ENCODE measurements around the gene ZNG1E. TPM values are rescaled to one million over a fixed set of nuclear protein-coding genes. Genes with fewer than 3 reads are reported as not detected.
"Not testable (repeated sequence)": the region's sequence is repeated elsewhere in the genome, so short reads cannot be mapped to it uniquely, and the experiment has no call there.

The ZNG1E gene
- total RNA-seq (45.8 TPM), polyA plus RNA-seq (ENCODE audit: insufficient read depth, low read depth, low replicate concordance) (52.7 TPM)
- long read RNA-seq, donor 1, transcript CBWD5-202 (3 exons, 1,347 nt), result major isoform, 7 of 12 reads
- long read RNA-seq, donor 1, partial matches to known transcripts, result 0 of 12 reads
- long read RNA-seq, donor 1, other reads (novel, unspliced or antisense), result 0 of 12 reads
- long read RNA-seq, donor 2, transcript CBWD5-202 (3 exons, 1,347 nt), result major isoform, 6 of 15 reads
- long read RNA-seq, donor 2, partial matches to known transcripts, result 0 of 15 reads
- long read RNA-seq, donor 2, other reads (novel, unspliced or antisense), result 0 of 15 reads
- long read RNA-seq, donor 3, transcript CBWD5-202 (3 exons, 1,347 nt), result major isoform, 8 of 17 reads
- long read RNA-seq, donor 3, partial matches to known transcripts, result 0 of 17 reads
- long read RNA-seq, donor 3, other reads (novel, unspliced or antisense), result 0 of 17 reads
- long read RNA-seq, donor 4, transcript CBWD5-207 (15 exons, 1,791 nt), result minor isoform, 5 of 15 reads
- long read RNA-seq, donor 4, transcript CBWD5-202 (3 exons, 1,347 nt), result major isoform, 6 of 15 reads
- long read RNA-seq, donor 4, partial matches to known transcripts, result 0 of 15 reads
- long read RNA-seq, donor 4, other reads (novel, unspliced or antisense), result 0 of 15 reads
- long read RNA-seq, donor 5, partial matches to known transcripts, result 0 of 1 reads
- long read RNA-seq, donor 5, other reads (novel, unspliced or antisense), result 0 of 1 reads
- long read RNA-seq, donor 6, transcript CBWD5-207 (15 exons, 1,791 nt), result minor isoform, 5 of 41 reads
- long read RNA-seq, donor 6, transcript CBWD5-202 (3 exons, 1,347 nt), result major isoform, 17 of 41 reads
- long read RNA-seq, donor 6, partial matches to known transcripts, result 11 of 41 reads
- long read RNA-seq, donor 6, other reads (novel, unspliced or antisense), result 0 of 41 reads
- long read RNA-seq, donor 7, transcript CBWD5-202 (3 exons, 1,347 nt), result major isoform, 5 of 22 reads
- long read RNA-seq, donor 7, partial matches to known transcripts, result 2 of 22 reads
- long read RNA-seq, donor 7, other reads (novel, unspliced or antisense), result 8 of 22 reads
- long read RNA-seq, donor 8, transcript CBWD5-202 (3 exons, 1,347 nt), result major isoform, 10 of 17 reads
- long read RNA-seq, donor 8, partial matches to known transcripts, result 0 of 17 reads
- long read RNA-seq, donor 8, other reads (novel, unspliced or antisense), result 0 of 17 reads
- long read RNA-seq, donor 9, partial matches to known transcripts, result 0 of 5 reads
- long read RNA-seq, donor 9, other reads (novel, unspliced or antisense), result 0 of 5 reads
- long read RNA-seq, donor 10, transcript CBWD5-202 (3 exons, 1,347 nt), result major isoform, 10 of 29 reads
- long read RNA-seq, donor 10, transcript CBWD5-207 (15 exons, 1,791 nt), result minor isoform, 6 of 29 reads
- long read RNA-seq, donor 10, partial matches to known transcripts, result 6 of 29 reads
- long read RNA-seq, donor 10, other reads (novel, unspliced or antisense), result 0 of 29 reads

DNA sequence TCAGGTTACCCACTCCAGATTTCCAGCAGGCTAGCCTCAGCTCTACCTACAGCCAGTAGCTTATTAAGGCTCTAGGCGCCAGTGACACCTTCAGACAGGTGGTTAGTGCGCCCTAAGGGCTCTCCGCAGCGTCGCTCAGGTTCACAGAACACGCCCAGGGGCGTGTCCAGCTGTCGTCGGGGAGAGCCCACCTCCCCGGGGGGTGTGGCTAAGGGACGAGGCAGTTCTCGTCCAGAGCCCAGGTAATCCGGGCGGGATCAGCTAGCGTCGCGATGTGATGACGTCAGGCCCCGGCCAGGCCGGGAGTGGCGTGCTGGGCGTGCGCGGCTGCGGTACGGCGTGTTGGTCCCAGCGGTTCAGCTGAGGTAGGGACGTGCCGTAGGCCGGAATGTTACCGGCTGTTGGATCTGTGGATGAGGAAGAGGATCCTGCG, at the start of gene ZNG1E:
ZNG1E (plus strand) TSS at position 340 of the 433 bp plus-strand sequence; CDS start at position 389, 49 bp downstream.
- DNase-seq, result peak; percentile 38 to 86 (median 59)
- Histone ChIP-seq H3K9ac (ENCODE audit: low read length in 3 of 3) (peak within 1 kb of the TSS in 1 of 3 donors; percentile 50), H3K27ac (ENCODE audit: low read depth in 2 of 2, low read length in 2 of 2) (peak within 1 kb of the TSS in 1 of 2 donors; percentile 47), H3K4me3 (ENCODE audit: low read length in 3 of 3) (peak within 1 kb of the TSS; percentile 55 to 71 (median 68))
- H3K27me3 ChIP-seq (ENCODE audit: control insufficient read depth, insufficient read depth, low read length); intact Hi-C loops (cut with DNase I); FAIRE-seq; H3K36me3 ChIP-seq (ENCODE audit: control insufficient read depth in 2 of 3, insufficient read depth in 3 of 3, low read length in 3 of 3); H3K9me3 ChIP-seq (ENCODE audit: control insufficient read depth in 2 of 3, insufficient read depth in 1 of 3, low read length in 3 of 3); H3K4me1 ChIP-seq (ENCODE audit: control insufficient read depth in 2 of 3, insufficient read depth in 2 of 3, low read depth in 1 of 3, low read length in 3 of 3): not testable (repeated sequence)

- H3K4me1 ChIP-seq (ENCODE audit: control insufficient read depth in 2 of 3, insufficient read depth in 2 of 3, low read depth in 1 of 3, low read length in 3 of 3); H3K9ac ChIP-seq (ENCODE audit: low read length in 3 of 3); H3K27ac ChIP-seq (ENCODE audit: low read depth in 2 of 2, low read length in 2 of 2); intact Hi-C loops (cut with DNase I); H3K36me3 ChIP-seq (ENCODE audit: control insufficient read depth in 2 of 3, insufficient read depth in 3 of 3, low read length in 3 of 3); H3K27me3 ChIP-seq (ENCODE audit: control insufficient read depth, insufficient read depth, low read length); H3K4me3 ChIP-seq (ENCODE audit: low read length in 3 of 3); DNase-seq; H3K9me3 ChIP-seq (ENCODE audit: control insufficient read depth in 2 of 3, insufficient read depth in 1 of 3, low read length in 3 of 3); FAIRE-seq: not testable (repeated sequence)
Measured at GRCh38 chr9:65673579-65673978, 2.1 kb upstream of the ZNG1E start.

GRCh38 chr9:65675018-65675417, 710 bp upstream of the ZNG1E start:
- H3K9ac ChIP-seq (ENCODE audit: low read length in 3 of 3); H3K27ac ChIP-seq (ENCODE audit: low read depth in 2 of 2, low read length in 2 of 2); intact Hi-C loops (cut with DNase I); H3K4me3 ChIP-seq (ENCODE audit: low read length in 3 of 3); H3K27me3 ChIP-seq (ENCODE audit: control insufficient read depth, insufficient read depth, low read length); H3K4me1 ChIP-seq (ENCODE audit: control insufficient read depth in 2 of 3, insufficient read depth in 2 of 3, low read depth in 1 of 3, low read length in 3 of 3); H3K9me3 ChIP-seq (ENCODE audit: control insufficient read depth in 2 of 3, insufficient read depth in 1 of 3, low read length in 3 of 3); FAIRE-seq; H3K36me3 ChIP-seq (ENCODE audit: control insufficient read depth in 2 of 3, insufficient read depth in 3 of 3, low read length in 3 of 3): not testable (repeated sequence)
- DNase-seq, result peak in 3 of 5 donors; percentile 0 to 54 (median 11)

GRCh38 chr9:65676389-65676788, 661 bp downstream of the ZNG1E start:
- H3K9me3 ChIP-seq (ENCODE audit: control insufficient read depth in 2 of 3, insufficient read depth in 1 of 3, low read length in 3 of 3); H3K4me1 ChIP-seq (ENCODE audit: control insufficient read depth in 2 of 3, insufficient read depth in 2 of 3, low read depth in 1 of 3, low read length in 3 of 3); H3K27me3 ChIP-seq (ENCODE audit: control insufficient read depth, insufficient read depth, low read length); intact Hi-C loops (cut with DNase I); DNase-seq; FAIRE-seq; H3K36me3 ChIP-seq (ENCODE audit: control insufficient read depth in 2 of 3, insufficient read depth in 3 of 3, low read length in 3 of 3); H3K27ac ChIP-seq (ENCODE audit: low read depth in 2 of 2, low read length in 2 of 2); H3K9ac ChIP-seq (ENCODE audit: low read length in 3 of 3): not testable (repeated sequence)
- peak overlapping the region in 2 of 3 donors; percentile 36 to 38 for H3K4me3 ChIP-seq (ENCODE audit: low read length in 3 of 3)

DNA sequence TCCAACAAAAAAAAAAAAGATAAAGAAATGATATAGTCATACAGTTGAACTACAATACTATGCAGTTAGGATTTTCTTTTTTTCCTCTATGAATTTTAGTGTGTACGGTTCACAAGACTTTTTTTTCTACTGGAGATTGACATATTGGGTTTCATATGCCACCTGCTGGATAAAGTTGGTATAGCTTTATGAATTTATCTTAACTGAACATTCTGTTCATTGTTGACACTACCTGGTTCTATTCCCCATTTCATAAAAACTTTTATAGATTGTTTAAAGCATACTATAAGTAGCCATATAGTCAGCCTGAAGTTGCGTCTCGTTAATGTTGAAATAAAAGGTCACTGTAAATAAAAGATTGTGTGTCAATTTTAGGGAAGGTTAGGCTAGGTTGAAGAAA, 2.8 kb downstream of the ZNG1E start:
- H3K36me3 ChIP-seq (ENCODE audit: control insufficient read depth in 2 of 3, insufficient read depth in 3 of 3, low read length in 3 of 3); H3K9me3 ChIP-seq (ENCODE audit: control insufficient read depth in 2 of 3, insufficient read depth in 1 of 3, low read length in 3 of 3); FAIRE-seq; H3K4me3 ChIP-seq (ENCODE audit: low read length in 3 of 3); H3K9ac ChIP-seq (ENCODE audit: low read length in 3 of 3); H3K27ac ChIP-seq (ENCODE audit: low read depth in 2 of 2, low read length in 2 of 2); intact Hi-C loops (cut with DNase I); DNase-seq; H3K4me1 ChIP-seq (ENCODE audit: control insufficient read depth in 2 of 3, insufficient read depth in 2 of 3, low read depth in 1 of 3, low read length in 3 of 3); H3K27me3 ChIP-seq (ENCODE audit: control insufficient read depth, insufficient read depth, low read length): not testable (repeated sequence)

DNA sequence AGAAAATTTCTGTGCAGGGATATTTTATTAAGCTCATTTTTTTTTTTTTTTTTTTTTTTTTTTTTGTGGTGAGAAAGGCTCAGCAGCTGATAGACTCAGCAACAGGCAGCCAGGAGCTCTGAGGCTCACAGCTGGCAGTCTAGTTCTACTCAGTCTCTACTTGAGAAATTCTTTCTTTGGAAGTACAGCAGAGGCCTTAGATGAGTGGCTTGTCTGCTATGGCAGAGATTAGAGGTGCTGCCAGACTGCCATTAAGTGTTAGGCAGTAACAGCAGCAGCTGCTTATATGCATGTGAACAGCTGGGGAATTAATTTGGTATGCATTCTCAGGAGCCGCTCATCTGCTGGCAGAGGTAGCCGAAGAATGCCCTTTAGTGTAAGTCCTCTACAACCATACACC, 27.8 kb downstream of the ZNG1E start:
- H3K4me3 ChIP-seq (ENCODE audit: low read length in 3 of 3); H3K36me3 ChIP-seq (ENCODE audit: control insufficient read depth in 2 of 3, insufficient read depth in 3 of 3, low read length in 3 of 3); H3K9me3 ChIP-seq (ENCODE audit: control insufficient read depth in 2 of 3, insufficient read depth in 1 of 3, low read length in 3 of 3); H3K9ac ChIP-seq (ENCODE audit: low read length in 3 of 3); H3K27me3 ChIP-seq (ENCODE audit: control insufficient read depth, insufficient read depth, low read length); DNase-seq; FAIRE-seq; H3K27ac ChIP-seq (ENCODE audit: low read depth in 2 of 2, low read length in 2 of 2); intact Hi-C loops (cut with DNase I); H3K4me1 ChIP-seq (ENCODE audit: control insufficient read depth in 2 of 3, insufficient read depth in 2 of 3, low read depth in 1 of 3, low read length in 3 of 3): not testable (repeated sequence)

GRCh38 chr9:65714445-65714844, 38.7 kb downstream of the ZNG1E start:
- H3K4me1 ChIP-seq (ENCODE audit: control insufficient read depth in 2 of 3, insufficient read depth in 2 of 3, low read depth in 1 of 3, low read length in 3 of 3); H3K27me3 ChIP-seq (ENCODE audit: control insufficient read depth, insufficient read depth, low read length); H3K36me3 ChIP-seq (ENCODE audit: control insufficient read depth in 2 of 3, insufficient read depth in 3 of 3, low read length in 3 of 3); FAIRE-seq; H3K27ac ChIP-seq (ENCODE audit: low read depth in 2 of 2, low read length in 2 of 2); H3K9me3 ChIP-seq (ENCODE audit: control insufficient read depth in 2 of 3, insufficient read depth in 1 of 3, low read length in 3 of 3); H3K9ac ChIP-seq (ENCODE audit: low read length in 3 of 3); H3K4me3 ChIP-seq (ENCODE audit: low read length in 3 of 3); intact Hi-C loops (cut with DNase I); DNase-seq: not testable (repeated sequence)
